NCI-H345 (cell line): Measurements from ENCODE around the gene SDCCAG8.

Source experiments
- DNase-seq: peaks from one replicate; lab custom pipeline; 2025; lab: John Stamatoyannopoulos, UW

SDCCAG8 gene

GRCh38 chr1:243286409-243287122 lies 30.7 kb downstream of the SDCCAG8 start:
- DNase-seq, result no peak

- no peak for DNase-seq
Observed at GRCh38 chr1:243287123-243287460, 31.3 kb downstream of the SDCCAG8 start.

DNA sequence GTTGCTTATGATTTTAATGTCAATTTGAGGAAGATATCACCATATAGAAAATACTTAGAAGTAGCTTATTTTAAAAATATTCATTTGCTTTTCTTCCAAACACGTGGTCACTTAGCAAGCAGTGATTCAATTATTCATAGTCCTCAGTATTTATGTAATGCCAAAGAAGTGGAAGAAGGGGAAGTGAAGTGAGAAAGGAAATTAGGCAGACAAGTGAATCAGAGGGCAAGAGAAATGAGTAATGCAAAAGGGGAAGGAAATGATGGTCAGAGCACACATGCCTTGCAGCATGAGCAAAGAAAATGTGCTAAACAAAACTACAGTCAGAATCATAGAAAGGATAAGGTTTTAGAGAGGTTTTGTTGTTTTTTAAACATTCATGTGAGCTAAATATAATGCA lies 31.8 kb downstream of the SDCCAG8 start:
- DNase-seq, result no peak

- DNase-seq, result no peak
Observed at GRCh38 chr1:243288062-243288461, 32.2 kb downstream of the SDCCAG8 start.

- no peak for DNase-seq
Observed at GRCh38 chr1:243291292-243291691, 35.5 kb downstream of the SDCCAG8 start.

DNA sequence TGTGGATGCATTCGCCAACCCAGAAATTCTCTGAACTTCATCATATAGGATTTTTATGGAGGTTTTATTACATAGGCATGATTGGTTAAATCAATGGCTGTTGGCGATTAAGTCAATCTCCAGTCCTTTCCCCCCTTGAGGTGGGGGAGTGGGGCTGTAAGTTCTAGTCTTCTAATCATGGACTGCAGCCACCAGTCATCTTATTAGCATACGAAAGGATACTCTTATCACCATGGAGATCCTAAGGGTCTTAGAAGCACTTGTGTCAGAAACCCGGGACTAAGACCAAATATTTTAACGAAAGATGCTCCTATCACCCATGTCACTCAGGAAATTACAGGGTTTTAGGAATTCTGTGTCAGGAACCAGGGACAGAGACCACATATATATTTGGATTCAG lies 36.3 kb downstream of the SDCCAG8 start:
- no peak for DNase-seq

- no peak for DNase-seq
Observed at GRCh38 chr1:243293941-243294722, 38.3 kb downstream of the SDCCAG8 start.

- no peak for DNase-seq
Observed at GRCh38 chr1:243294723-243295121, 38.9 kb downstream of the SDCCAG8 start.

DNA sequence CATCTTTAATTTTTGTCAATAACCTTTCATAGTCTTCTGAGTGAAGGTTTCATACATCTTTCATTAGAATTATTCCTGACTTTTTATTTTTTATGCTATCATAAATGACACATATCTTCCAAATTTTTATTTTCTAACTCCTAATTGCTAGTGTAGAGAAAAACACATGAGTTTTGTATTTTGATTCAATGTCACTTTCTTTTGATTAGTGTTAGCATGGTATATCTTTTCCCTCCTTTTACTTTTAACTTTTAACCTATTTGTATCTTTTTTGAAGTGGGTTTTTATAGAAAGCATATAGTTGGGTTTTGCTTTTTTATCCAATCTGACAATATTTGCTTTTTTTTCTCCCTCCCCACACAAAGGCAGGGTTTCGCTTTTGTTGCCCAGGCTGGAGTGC lies 43.2 kb downstream of the SDCCAG8 start:
- no peak for DNase-seq

GRCh38 chr1:243301059-243301458 lies 45.2 kb downstream of the SDCCAG8 start:
- no peak for DNase-seq

GRCh38 chr1:243311809-243312208 lies 56.0 kb downstream of the SDCCAG8 start:
- DNase-seq, result no peak

DNA sequence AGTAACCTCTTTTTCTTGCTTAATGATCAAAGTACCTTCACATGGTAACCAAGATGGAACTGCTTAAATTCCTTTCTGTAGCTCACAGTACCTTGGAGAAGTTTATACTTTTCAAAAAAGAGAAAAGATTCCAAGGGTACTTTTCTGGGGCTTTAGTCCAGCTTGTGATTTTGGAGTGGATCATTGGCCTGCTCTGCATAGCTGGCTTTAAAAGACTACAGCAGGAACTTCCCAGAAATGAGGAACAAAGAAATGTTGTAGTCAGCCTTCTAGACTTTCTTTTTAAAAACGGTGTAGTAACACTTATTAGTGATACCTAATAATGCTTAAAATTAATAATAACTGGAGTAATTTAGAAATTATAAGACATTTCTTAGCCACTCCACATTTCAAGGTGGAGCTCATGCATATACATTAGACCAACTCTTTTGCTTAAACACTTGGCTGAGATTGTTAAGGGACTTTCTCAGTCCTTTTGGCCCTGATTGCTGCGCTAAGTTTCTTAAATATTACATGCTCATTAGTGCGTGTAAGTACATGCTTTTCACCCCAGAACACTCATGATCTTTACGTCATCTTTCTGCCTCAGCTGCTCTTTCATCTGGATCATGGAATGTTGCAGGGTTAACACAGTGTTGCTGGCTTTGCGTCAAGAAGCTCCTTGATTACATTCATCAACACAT lies 57.3 kb downstream of the SDCCAG8 start:
- no peak for DNase-seq

- DNase-seq, result no peak
Observed at GRCh38 chr1:243313635-243314536, 58.0 kb downstream of the SDCCAG8 start.

DNA sequence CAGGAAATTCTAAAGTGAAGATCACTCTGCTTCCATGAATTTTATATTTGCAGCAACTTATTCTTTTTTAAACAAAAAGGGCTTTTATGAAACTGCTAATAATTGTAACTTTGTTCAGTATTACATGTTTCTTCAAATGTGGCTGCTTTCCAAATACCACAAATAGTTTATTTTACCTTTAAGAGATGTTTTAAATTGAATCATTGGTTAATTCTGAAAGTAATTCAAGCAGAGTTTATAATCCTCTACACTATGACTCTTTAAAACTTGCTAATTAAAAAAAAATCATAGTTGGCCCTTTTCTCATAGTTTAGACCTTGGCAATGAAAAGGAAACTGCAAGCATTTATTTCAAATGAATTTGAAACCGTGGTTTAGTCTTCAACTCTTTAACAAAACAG lies 59.6 kb downstream of the SDCCAG8 start:
- no peak for DNase-seq

- no peak for DNase-seq
Observed at GRCh38 chr1:243315893-243316292, 60.1 kb downstream of the SDCCAG8 start.

DNA sequence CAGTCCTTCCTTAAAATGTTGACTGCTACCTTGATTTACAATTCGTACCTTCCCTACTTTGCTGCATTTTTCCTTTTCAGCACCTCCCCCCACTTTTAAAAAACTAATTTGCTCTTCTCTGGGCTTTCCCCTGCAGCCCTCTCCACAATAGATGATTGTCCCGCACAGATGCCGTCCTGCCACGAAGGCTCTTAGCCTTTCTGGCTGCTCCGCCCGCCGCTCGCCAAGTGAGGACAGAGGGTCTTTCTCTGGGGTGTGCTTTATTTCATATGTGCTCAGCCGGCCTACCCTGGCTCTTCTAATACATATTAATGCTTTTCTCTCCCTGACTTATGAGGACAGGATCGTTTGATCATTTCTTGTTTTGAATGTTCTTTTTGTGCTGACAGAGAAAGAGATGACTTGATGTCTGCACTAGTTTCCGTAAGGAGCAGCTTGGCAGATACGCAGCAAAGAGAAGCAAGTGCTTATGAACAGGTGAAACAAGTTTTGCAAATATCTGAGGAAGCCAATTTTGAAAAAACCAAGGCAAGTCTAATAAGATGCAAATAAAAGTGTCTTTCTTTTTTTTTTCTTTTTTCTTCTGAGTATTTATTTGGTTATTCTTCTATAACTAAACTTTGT lies 60.6 kb downstream of the SDCCAG8 start:
- DNase-seq, result no peak

DNA sequence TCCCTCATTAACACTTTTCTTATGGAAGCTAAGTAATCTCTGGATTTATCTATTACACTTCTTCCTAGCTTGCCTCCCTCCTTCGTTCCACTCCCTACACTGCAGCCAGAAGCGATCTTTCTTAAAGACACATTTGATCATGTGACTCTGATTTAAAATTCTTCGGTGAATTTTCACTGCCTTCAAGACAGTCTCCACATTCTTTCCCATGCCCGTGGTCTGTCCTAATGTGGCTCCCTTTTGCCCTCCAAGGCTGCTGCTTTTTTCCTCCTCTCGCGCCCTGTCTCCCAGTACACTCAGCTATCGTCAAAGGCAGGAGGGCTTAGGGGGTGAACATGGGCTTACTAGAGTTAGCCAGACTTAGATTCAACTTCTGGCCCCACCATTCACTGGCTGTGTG lies 64.4 kb downstream of the SDCCAG8 start:
- no peak for DNase-seq

- DNase-seq, result no peak
Observed at GRCh38 chr1:243322326-243322725, 66.5 kb downstream of the SDCCAG8 start.

DNA sequence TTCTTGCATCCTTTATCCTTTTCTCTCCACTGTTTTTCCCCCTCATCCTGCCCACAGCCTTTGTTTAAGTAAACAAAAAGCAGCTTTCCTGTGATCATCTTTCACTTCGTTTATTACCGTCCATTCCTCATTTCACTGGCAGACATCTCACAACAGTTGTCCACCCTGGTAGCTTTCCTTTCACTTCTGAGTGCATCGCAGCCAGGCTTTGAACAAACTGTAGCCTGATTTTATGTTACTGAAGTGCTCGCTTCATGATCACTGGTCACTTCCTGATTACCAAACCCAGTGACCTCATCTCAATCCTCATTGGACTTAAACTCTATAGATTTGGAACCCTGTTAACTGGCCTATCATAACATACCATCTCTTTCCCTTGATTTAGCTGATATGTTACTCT lies 67.7 kb downstream of the SDCCAG8 start:
- no peak for DNase-seq

GRCh38 chr1:243325305-243325890 lies 69.6 kb downstream of the SDCCAG8 start:
- peak; percentile 54 for DNase-seq

DNA sequence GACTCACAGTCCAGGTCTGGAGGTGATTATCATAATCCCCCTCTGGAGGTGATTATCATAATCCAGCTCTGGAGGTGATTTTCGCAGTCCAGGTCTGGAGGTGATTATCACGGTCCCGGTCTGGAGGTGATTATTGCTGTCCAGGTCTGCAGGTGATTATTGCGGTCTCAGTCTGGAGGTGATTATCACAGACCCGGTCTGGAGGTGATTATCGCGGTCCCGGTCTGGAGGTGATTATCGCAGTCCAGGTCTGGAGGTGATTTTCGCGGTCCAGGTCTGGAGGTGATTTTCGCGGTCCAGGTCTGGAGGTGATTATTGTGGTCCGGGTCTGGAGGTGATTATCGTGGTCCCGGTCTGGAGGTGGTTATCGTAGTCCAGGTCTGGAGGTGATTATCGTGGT lies 76.6 kb downstream of the SDCCAG8 start:
- no peak for DNase-seq
